ENCODE results near the gene MTMR2. TPM values are rescaled to one million over a fixed set of nuclear protein-coding genes. Genes with fewer than 3 reads are reported as not detected.

The MTMR2 gene
- total RNA-seq, 1 donor from 2014 or later, result 32.6 TPM

DNA sequence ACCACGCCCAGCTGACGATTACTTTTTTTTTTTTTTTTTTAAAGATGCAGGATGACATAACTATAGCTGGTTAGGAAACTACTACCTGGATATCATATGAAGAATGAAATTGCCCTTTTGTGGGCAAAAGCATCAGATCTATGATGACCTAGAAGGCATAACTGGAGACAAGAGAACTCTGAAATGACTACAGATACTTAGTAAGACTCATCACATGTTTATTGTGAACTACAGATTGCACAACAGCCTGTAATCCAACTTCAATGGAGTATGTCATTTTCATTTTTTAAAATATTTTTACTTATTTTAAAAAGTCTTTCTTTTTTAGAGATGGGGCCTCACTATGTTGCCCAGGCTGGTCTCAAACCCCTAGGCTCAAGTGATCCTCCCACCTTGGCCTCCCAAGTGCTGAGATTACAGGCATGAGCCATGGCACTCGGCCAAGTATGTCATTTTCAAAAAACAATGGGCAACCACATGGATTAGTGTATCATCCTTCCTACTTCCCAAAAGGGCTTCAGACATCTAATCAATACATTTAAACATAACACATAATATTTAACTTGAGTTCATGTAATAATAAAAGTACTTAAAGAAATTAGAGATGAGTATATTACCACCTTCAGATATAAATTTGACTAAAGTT, 3.3 kb downstream of the MTMR2 start:
- H3K4me3 ChIP-seq (ENCODE audit: low read depth, low read length), result no peak overlapping the region
- DNase-seq (ENCODE audit: low read depth), result no peak

DNA sequence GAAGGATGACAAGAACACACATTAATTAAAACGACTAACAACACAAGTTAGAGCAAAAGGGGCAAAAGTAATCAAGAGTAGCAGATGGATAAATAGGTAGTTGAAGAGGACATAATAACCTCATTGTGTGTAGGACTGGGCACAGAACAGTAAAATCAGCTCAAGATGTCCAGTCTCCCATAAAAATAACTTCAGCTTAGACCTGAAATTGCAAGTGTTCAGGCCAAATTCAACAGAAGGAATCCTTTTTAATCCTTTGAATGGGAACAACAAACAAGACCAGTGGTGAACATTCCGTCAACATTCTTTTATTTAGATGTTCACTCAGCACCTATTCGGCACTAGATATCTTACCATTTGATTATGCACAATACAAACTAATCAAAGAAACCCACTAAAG, 4.4 kb downstream of the MTMR2 start:
- no peak for DNase-seq (ENCODE audit: low read depth)

More for the DNA sequence above, 3.3 kb downstream of the MTMR2 start:
- TF ChIP-seq, protein P1, sequence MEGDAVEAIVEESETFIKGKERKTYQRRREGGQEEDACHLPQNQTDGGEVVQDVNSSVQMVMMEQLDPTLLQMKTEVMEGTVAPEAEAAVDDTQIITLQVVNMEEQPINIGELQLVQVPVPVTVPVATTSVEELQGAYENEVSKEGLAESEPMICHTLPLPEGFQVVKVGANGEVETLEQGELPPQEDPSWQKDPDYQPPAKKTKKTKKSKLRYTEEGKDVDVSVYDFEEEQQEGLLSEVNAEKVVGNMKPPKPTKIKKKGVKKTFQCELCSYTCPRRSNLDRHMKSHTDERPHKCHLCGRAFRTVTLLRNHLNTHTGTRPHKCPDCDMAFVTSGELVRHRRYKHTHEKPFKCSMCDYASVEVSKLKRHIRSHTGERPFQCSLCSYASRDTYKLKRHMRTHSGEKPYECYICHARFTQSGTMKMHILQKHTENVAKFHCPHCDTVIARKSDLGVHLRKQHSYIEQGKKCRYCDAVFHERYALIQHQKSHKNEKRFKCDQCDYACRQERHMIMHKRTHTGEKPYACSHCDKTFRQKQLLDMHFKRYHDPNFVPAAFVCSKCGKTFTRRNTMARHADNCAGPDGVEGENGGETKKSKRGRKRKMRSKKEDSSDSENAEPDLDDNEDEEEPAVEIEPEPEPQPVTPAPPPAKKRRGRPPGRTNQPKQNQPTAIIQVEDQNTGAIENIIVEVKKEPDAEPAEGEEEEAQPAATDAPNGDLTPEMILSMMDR (conservative IDR thresholded peaks at IDR 0.05; ENCODE audit: low read depth, low read length), result no peak

DNA sequence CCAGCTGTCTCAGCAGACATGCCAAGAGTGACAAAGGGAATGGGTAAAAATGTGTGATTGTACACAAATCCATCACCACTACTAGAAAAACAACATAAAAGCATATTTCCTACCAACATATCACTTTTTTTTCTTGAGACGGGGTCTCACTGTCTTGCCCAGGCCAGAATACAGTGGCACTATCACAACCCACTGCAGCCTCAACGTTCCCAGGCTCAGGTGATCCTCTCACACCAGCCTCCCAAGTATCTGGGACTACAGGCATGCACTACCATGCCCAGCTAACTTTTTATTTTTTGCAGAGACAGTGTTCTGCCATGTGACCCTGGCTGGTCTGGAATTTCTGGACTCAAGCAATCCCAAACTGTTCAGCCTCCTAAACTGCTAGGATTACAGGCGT, 5.2 kb downstream of the MTMR2 start:
- TF ChIP-seq, protein P1 (conservative IDR thresholded peaks at IDR 0.05; ENCODE audit: low read depth, low read length), result no peak
- DNase-seq (ENCODE audit: low read depth), result no peak
- H3K4me3 ChIP-seq (ENCODE audit: low read depth, low read length), result no peak overlapping the region

More for the DNA sequence above, 4.4 kb downstream of the MTMR2 start:
- TF ChIP-seq, protein P1 (conservative IDR thresholded peaks at IDR 0.05; ENCODE audit: low read depth, low read length), result no peak
- no peak overlapping the region for H3K4me3 ChIP-seq (ENCODE audit: low read depth, low read length)

DNA sequence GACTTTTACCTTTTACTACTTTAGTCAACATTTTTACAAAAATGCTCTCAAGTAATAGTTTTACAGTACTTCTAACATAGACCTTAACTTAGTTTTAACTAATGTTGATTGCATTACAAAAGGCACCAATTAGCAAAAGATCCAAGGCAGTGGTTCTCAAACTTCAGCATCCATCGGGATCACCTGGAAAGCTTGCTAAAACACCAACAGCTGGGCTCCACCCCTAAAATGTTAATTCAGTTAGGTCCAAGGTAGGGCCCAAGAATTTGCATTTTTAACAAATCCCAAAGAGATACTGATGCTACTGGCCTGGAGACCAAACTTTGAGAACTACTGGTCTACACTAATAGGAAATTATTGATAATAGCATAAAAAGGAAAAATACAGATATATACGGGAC, 5.9 kb downstream of the MTMR2 start:
- TF ChIP-seq, protein P1 (conservative IDR thresholded peaks at IDR 0.05; ENCODE audit: low read depth, low read length), result no peak
- no peak overlapping the region for H3K4me3 ChIP-seq (ENCODE audit: low read depth, low read length)
- no peak for DNase-seq (ENCODE audit: low read depth)

DNA sequence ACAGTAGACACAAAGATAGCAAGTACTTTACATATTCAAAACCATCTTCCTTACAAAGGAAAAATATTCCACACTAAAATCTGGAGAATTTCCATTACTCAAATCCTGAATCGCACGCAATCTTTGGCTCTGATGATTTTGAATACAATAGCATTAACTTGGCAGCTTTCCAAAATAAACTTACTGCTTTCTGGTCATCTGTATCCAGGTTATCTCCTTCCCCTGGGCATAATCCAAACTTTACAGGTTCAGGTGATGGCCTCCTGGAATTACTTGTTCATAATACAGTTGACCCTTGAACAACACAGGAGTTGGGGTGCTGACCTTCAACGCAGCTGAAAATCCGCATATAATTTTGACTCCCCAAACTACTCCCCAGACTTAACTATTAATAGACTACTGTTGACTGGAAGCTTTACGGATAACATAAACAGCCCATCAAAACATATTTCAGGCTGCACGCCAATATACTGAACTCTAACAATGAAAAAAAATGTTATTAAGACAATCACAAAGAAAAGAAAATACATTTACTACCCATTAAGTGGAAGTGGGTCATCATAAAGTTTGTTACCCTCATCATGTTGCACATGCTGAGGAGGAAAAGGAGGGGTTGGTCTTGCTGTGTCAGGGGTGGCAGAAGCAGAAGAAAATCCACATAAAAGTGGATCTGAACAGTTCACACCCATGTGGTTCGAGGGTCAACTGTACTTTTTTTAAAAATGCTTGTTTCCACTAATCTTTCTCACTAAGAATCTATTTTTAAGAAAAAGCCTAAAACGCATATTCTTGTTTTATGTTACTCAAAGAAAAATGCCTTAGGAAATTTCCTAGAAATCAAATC, 6.5 kb downstream of the MTMR2 start:
- H3K4me3 ChIP-seq (ENCODE audit: low read depth, low read length), result no peak overlapping the region
- no peak for DNase-seq (ENCODE audit: low read depth)
- TF ChIP-seq, protein P1 (conservative IDR thresholded peaks at IDR 0.05; ENCODE audit: low read depth, low read length), result no peak

DNA sequence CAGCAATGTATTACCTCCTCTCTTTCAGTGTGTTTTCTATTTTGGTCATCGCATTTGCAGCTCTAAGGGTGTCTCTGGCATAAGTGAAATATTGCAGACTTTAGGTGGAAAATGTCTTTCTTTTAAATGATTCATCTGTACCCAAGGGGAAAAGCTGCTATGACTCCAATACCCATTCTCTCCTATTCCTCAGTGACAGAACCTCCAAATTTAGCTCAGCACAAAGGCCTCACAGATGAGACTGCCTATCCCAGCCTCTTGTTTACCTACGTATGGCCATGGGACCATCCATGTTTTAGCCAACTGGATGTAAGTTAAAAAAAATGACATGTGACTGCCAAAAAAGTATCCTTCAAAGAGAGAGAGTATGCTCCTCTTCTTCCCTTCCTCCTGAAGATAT, 7.9 kb downstream of the MTMR2 start:
- no peak for DNase-seq (ENCODE audit: low read depth)
- TF ChIP-seq, protein P1 (conservative IDR thresholded peaks at IDR 0.05; ENCODE audit: low read depth, low read length), result no peak
- no peak overlapping the region for H3K4me3 ChIP-seq (ENCODE audit: low read depth, low read length)

Measured in epithelial cell of proximal tubule (primary cell).